22Rv1 (cell line): ENCODE data around the gene MEF2C.

ENCODE experiments used
- H3K27ac ChIP-seq: fragments of 450-650 bp; 2 replicates; pipeline ENCODE4 v1.5.1; 2017
- ZFX ChIP-seq: fragments of 450-650 bp; IDR thresholded peaks from 2 replicates; pipeline ENCODE4 v1.6.1; 2017; ENCODE audit warnings: antibody characterized with exemption, borderline replicate concordance
- TF ChIP-seq, protein P1 (sequence below): fragments of 450-650 bp; IDR thresholded peaks from 2 replicates; pipeline ENCODE4 v1.5.1; 2017; ENCODE audit warnings: mild to moderate bottlenecking

The MEF2C gene

DNA sequence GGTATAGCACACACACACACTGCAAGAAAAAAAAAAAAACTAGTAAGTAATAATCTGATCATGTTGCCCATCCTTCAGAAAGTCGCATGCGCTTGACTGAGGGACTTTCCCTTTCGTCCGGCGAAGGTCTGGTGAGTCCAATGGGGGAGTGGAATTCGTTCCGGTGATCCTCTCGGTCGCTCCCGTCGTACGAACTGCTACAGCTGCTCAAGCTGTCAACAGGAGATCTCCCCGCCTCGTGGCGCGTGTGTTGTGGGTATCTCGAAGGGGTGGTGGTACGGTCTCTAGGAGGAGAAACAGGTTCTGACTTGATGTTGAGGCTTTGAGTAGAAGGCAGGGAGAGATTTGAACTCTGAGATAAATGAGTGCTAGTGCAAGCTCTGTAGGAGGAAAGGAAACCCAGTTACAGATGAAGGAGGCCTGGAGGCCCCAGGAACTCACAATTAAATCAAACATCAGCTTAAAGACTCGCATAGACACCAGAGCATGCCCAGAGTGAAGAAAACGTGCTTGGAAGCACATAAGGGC, 160.4 kb downstream of the MEF2C start:
- no peak overlapping the region for H3K27ac ChIP-seq
- TF ChIP-seq, protein P1, sequence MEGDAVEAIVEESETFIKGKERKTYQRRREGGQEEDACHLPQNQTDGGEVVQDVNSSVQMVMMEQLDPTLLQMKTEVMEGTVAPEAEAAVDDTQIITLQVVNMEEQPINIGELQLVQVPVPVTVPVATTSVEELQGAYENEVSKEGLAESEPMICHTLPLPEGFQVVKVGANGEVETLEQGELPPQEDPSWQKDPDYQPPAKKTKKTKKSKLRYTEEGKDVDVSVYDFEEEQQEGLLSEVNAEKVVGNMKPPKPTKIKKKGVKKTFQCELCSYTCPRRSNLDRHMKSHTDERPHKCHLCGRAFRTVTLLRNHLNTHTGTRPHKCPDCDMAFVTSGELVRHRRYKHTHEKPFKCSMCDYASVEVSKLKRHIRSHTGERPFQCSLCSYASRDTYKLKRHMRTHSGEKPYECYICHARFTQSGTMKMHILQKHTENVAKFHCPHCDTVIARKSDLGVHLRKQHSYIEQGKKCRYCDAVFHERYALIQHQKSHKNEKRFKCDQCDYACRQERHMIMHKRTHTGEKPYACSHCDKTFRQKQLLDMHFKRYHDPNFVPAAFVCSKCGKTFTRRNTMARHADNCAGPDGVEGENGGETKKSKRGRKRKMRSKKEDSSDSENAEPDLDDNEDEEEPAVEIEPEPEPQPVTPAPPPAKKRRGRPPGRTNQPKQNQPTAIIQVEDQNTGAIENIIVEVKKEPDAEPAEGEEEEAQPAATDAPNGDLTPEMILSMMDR, result no peak
- no peak for TF ChIP-seq ZFX

GRCh38 chr5:88719434-88719833, 163.6 kb downstream of the MEF2C start:
- TF ChIP-seq, protein P1, result no peak
- no peak for TF ChIP-seq ZFX

GRCh38 chr5:88718736-88719135, 164.2 kb downstream of the MEF2C start:
- no peak overlapping the region for H3K27ac ChIP-seq
- TF ChIP-seq, protein P1, result no peak
- no peak for TF ChIP-seq ZFX

More at GRCh38 chr5:88719434-88719833, 163.6 kb downstream of the MEF2C start:
- no peak overlapping the region for H3K27ac ChIP-seq

GRCh38 chr5:88716101-88716500, 166.9 kb downstream of the MEF2C start:
- TF ChIP-seq, protein P1, result no peak
- TF ChIP-seq ZFX, result no peak
- H3K27ac ChIP-seq, result no peak overlapping the region

DNA sequence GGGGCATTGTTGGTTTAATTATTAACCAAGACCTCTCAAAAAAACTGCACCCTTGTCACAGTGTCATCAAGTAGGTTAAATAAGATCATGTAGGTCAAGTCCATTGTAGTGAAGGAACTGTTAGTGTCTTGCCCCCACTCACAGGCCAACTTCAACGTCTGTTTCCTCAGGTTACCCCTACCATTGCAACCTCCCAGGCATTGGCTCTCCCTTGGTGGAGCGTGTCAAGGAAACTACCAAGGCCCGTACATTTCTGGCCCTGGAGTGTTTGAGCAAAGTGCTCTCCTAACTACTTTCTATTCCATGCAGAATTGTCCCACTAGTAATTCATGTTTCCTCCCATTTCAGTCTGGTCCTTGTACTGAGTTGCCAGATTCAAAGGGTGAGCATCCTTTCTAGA, 167.5 kb downstream of the MEF2C start:
- no peak overlapping the region for H3K27ac ChIP-seq
- no peak for TF ChIP-seq ZFX
- TF ChIP-seq, protein P1, result no peak

- no peak overlapping the region for H3K27ac ChIP-seq
- TF ChIP-seq, protein P1, result no peak
- TF ChIP-seq ZFX, result no peak
Measured at GRCh38 chr5:88713818-88714217, 169.2 kb downstream of the MEF2C start.

- TF ChIP-seq, protein P1, result no peak
- TF ChIP-seq ZFX, result no peak
- H3K27ac ChIP-seq, result no peak overlapping the region
Measured at GRCh38 chr5:88708682-88709398, 174.1 kb downstream of the MEF2C start.
